Activated B cell treated with CpG ODN at 0.5 μM for 24 hours (primary cell): ENCODE results near the gene MYO18A. TPM values are rescaled to one million over a fixed set of nuclear protein-coding genes. Genes with fewer than 3 reads are reported as not detected.

Experiments used
- ATAC-seq: fragments of 200-7000 bp; cut with Tn5 transposase; one replicate; pipeline ENCODE4 v1.10.0; 2021; ENCODE audit warnings: low read depth, mild to moderate bottlenecking, moderate library complexity
- CTCF ChIA-PET: fragments of 350-600 bp; sonication (Branson Sonifier 250); formaldehyde crosslinking; loops from one replicate; lab custom pipeline; 2021; ENCODE audit warnings: antibody characterized with exemption; lab: Charles Lee
- POLR2A ChIA-PET: fragments of 350-600 bp; sonication (Branson Sonifier 250); formaldehyde crosslinking; loops from one replicate; lab custom pipeline; 2021; ENCODE audit warnings: antibody characterized with exemption; lab: Charles Lee
- DNase-seq: peaks from one replicate; pipeline ENCODE4 v3.0.0; 2022
- H3K27ac Mint-ChIP-seq: one replicate; pipeline ENCODE4 v1.8.0; 2020; ENCODE audit warnings: mixed read lengths
- H3K27me3 Mint-ChIP-seq: one replicate; pipeline ENCODE4 v1.8.0; 2021; ENCODE audit warnings: mixed read lengths
- H3K36me3 Mint-ChIP-seq: one replicate; pipeline ENCODE4 v1.8.0; 2021; ENCODE audit warnings: low read depth, mixed read lengths
- H3K4me1 Mint-ChIP-seq: one replicate; pipeline ENCODE4 v1.8.0; 2021; ENCODE audit warnings: mixed read lengths
- H3K4me3 Mint-ChIP-seq: one replicate; pipeline ENCODE4 v1.8.0; 2020; ENCODE audit warnings: mild to moderate bottlenecking, mixed read lengths
- H3K9me3 Mint-ChIP-seq: one replicate; pipeline ENCODE4 v1.8.0; 2020; ENCODE audit warnings: mixed read lengths
- intact Hi-C: fragments of 100-400 bp; cut with micrococcal nuclease; formaldehyde crosslinking; loops from one replicate; pipeline ENCODE4 v1.15.1; 2024
- total RNA-seq: library from RNA; stranded (reverse); gene quantifications from 2 replicates; pipeline ENCODE4 v1.2.3, GENCODE V29; 2022
- TF ChIP-seq, protein P1 (sequence below): fragments of 200-600 bp; IDR thresholded peaks from one replicate; pipeline ENCODE4 v1.8.0; 2022; ENCODE audit warnings: antibody characterized with exemption, mild to moderate bottlenecking

The MYO18A gene
- total RNA-seq, 1 donor from 2014 or later: 79.8 TPM

DNA sequence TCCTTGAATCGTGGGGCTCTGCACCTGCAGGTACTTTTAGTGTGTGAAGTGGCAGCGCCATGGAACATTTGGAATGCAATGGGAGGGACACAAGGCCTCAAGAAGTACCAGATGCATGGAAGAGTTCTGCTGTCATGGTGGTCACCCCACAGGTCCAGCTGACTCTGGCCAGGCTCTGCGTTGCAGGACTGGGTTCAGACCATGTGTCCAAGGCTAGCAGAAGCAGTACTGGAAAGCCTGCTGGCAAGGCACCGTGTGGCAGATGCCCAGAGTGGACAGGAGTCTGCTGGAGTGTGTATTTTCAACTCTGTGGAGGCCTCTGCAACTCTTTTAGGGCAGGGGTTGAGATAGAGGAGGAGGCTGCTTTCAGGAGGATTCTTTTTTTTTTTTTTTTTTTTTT lies 135.2 kb downstream of the MYO18A start:
- Mint-ChIP-seq H3K4me3 (no peak overlapping the region), H3K27me3 (peaks cover 6% of the 10 kb centered on the region), H3K4me1 (peaks cover 27% of the 10 kb centered on the region), H3K36me3 (no peaks in the 10 kb centered on the region), H3K27ac (no peak overlapping the region), H3K9me3 (no peaks in the 10 kb centered on the region)
- no peak for ATAC-seq
- TF ChIP-seq, protein P1, sequence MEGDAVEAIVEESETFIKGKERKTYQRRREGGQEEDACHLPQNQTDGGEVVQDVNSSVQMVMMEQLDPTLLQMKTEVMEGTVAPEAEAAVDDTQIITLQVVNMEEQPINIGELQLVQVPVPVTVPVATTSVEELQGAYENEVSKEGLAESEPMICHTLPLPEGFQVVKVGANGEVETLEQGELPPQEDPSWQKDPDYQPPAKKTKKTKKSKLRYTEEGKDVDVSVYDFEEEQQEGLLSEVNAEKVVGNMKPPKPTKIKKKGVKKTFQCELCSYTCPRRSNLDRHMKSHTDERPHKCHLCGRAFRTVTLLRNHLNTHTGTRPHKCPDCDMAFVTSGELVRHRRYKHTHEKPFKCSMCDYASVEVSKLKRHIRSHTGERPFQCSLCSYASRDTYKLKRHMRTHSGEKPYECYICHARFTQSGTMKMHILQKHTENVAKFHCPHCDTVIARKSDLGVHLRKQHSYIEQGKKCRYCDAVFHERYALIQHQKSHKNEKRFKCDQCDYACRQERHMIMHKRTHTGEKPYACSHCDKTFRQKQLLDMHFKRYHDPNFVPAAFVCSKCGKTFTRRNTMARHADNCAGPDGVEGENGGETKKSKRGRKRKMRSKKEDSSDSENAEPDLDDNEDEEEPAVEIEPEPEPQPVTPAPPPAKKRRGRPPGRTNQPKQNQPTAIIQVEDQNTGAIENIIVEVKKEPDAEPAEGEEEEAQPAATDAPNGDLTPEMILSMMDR: no peak
- intact Hi-C loops: no loop called here
- DNase-seq: no peak
- CTCF ChIA-PET: no interaction called here
- POLR2A ChIA-PET: no interaction called here

GRCh38 chr17:29043539-29044145 lies 136.6 kb downstream of the MYO18A start:
- no peak for ATAC-seq
- intact Hi-C loops: no loop called here
- peaks cover 27% of the 10 kb centered on the region for H3K4me1 Mint-ChIP-seq
- no peak overlapping the region for H3K27ac Mint-ChIP-seq
- H3K9me3 Mint-ChIP-seq: no peaks in the 10 kb centered on the region
- CTCF ChIA-PET: no interaction called here
- no peak for DNase-seq
- TF ChIP-seq, protein P1: no peak
- POLR2A ChIA-PET: no interaction called here
- H3K27me3 Mint-ChIP-seq: peaks cover 3% of the 10 kb centered on the region
- H3K36me3 Mint-ChIP-seq: no peaks in the 10 kb centered on the region
- no peak overlapping the region for H3K4me3 Mint-ChIP-seq

DNA sequence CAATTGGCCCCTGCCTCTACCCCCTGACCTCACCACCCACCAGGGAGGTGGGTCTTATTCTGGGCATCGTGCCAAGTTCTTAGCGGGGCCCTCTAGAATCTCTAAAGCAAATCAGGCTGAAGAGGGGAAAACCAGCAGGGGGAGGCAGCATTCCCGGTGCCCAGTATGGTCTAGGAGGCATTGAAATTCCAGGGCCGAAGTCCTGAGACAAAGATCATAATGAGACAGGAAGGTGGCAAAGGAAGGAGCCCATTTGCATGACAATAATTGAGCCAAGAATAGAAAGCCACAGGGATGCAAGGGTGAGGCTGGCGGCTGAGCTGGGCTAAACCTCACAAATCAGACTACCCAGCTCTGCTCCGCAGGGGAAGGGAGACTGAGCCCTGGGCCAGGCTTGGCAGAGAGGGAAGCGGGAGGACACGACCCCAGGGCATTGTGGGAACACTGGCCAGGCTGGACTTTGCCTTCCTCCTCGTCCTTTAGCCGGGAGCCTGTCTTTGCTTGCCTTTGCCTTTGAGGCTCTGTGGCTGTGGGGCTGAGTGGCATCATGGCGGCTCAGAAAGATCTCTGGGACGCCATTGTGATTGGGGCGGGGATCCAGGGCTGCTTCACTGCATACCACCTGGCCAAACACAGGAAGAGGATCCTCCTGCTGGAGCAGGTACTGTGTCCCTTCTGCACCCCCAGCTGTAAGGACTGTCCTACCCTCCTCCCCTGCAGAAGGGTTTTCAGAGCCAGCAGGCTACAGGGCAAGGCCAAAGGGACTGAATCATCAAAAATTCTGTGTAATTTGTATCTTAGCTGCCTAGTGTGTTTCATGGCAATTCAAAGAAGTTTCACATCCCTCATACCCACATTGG lies 137.3 kb downstream of the MYO18A start, which contains the start of gene PIPOX:
Gene PIPOX, plus strand, starts transcription at position 463 of the 860 bp plus-strand sequence. Its CDS starts 85 bp downstream, at position 548.
- ATAC-seq: peak; percentile 77
- DNase-seq: no peak
- H3K9me3 Mint-ChIP-seq: no peaks in the 10 kb centered on the region
- ChIA-PET POLR2A (no interaction called here), CTCF (no interaction called here)
- H3K4me1 Mint-ChIP-seq: peaks cover 25% of the 10 kb centered on the region
- H3K4me3 Mint-ChIP-seq: no peak within 1 kb of the TSS
- H3K27ac Mint-ChIP-seq: no peak within 1 kb of the TSS
- intact Hi-C loops: no loop called here
- TF ChIP-seq, protein P1: no peak
- no peaks in the 10 kb centered on the region for H3K36me3 Mint-ChIP-seq
- H3K27me3 Mint-ChIP-seq: peaks cover 3% of the 10 kb centered on the region

DNA sequence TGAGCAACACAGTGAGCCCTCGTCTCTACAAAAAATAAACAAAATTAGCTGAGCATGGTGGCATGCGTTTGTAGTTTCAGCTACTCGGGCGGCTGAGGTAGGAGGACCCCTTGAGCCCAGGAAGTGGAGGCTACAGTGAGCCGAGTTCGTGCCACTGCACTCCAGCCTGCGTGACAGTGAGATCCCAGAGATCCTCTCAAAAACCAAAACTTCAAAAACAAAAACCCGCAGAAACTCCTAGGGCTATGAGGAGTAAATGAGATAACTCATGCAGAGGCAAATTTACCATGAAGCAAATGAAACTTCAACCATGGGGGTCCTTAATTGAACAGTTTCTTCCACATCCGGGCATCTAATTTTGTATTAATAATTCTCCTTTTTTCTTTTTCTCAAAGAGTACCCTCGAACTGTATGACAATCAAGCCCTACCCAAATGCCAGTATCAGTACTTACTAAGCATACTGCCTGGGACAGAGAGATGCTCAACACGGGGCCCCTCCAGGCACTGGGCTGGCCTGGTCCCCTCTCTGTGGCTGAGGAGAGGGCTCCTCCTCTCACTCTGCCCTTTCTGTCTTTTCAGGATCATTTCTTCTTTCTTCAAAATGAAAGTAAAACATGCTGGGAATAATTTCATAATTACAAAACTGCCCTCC lies 138.0 kb downstream of the MYO18A start:
- Mint-ChIP-seq H3K4me3 (no peak overlapping the region), H3K27me3 (peaks cover 3% of the 10 kb centered on the region), H3K9me3 (no peaks in the 10 kb centered on the region), H3K27ac (no peak overlapping the region), H3K4me1 (peaks cover 25% of the 10 kb centered on the region), H3K36me3 (no peaks in the 10 kb centered on the region)
- intact Hi-C loops: no loop called here
- ATAC-seq (no peak), DNase-seq (no peak)
- TF ChIP-seq, protein P1: no peak
- CTCF ChIA-PET: no interaction called here
- POLR2A ChIA-PET: no interaction called here

- CTCF ChIA-PET: no interaction called here
- Mint-ChIP-seq H3K9me3 (no peaks in the 10 kb centered on the region), H3K27me3 (peaks cover 3% of the 10 kb centered on the region), H3K4me1 (peaks cover 25% of the 10 kb centered on the region), H3K4me3 (no peak overlapping the region), H3K27ac (no peak overlapping the region), H3K36me3 (no peaks in the 10 kb centered on the region)
- ATAC-seq: no peak
- TF ChIP-seq, protein P1: no peak
- intact Hi-C loops: no loop called here
- no peak for DNase-seq
- POLR2A ChIA-PET: no interaction called here
These were observed 138.6 kb downstream of the MYO18A start for GRCh38 chr17:29041571-29041970.
